K562 treated with DMSO at 1 percent for 24 hours (cell line): ENCODE measurements around the gene STKLD1. TPM values are rescaled to one million over a fixed set of nuclear protein-coding genes. Genes with fewer than 3 reads are reported as not detected.

Experiments used
- total RNA-seq: library from RNA; unstranded; fragments of 300-600 nt; gene quantifications from 2 replicates; pipeline ENCODE4 v1.2.3, GENCODE V29; 2022; ENCODE audit warnings: low read depth; ENCODE audit not compliant: insufficient read depth

Gene STKLD1
- 0.63 and 2.1 TPM in 2 replicates for total RNA-seq

DNA sequence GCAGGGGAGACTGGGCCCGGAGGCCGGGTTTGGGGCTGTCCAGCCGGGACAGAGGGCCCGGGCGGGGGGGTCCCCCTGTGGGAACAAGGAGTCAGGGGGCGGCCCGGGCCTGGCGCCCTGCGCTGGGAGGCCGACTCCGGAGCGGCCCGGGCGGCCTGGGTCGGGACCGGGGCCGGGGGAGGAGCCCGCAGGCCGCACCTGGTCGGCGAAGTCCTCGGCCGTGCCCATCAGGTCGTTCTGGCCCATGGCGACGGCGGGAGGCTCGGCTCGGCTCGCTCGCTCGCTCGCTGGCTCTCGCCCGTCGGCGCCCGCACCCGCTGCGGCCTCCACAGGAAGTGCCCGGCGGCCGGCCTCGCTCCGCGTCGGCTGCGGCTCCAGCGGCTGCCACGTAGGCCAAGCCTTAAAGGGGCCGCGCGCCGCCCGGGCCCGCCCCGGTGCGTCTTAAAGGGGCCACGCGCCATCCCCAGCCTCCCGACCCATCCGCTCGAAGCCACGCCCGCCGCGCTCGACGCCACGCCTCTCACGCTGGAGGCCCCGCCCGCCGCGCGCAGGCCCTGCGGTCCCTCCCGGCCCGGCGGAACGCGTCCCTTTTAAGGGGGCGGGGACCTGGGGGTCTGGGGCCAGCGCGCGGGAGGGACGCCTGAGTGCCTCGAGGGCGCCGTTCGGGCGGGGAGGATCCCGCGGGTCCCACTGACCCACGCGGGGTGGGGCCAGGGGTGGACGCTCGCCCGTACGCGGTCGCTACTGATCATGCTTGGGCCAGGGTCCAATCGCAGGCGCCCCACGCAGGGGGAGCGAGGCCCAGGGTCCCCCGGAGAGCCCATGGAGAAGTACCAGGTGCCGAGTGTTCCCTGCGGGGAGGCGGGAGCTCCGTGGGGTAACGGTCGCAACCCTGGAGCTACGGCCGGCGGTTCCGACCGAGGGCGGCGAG is at the start of gene STKLD1, which contains the start of gene SURF4:
Gene STKLD1, plus strand, starts transcription at position 643 of the 931 bp plus-strand sequence. Its CDS starts 108 bp downstream, at position 751.
Gene SURF4, minus strand, starts transcription at position 337 of the 931 bp plus-strand sequence. Its CDS starts 91 bp downstream, at position 246.

GRCh38 chr9:133335924-133336811 is 40.0 kb upstream of the STKLD1 start, which contains the start of gene SURF6:
SURF6 (minus strand) TSS chr9:133336188; CDS start chr9:133336132, 56 bp downstream.

GRCh38 chr9:133347985-133348717 is 28.0 kb upstream of the STKLD1 start, which contains the start of the genes MED22 and RPL7A:
MED22 (minus strand) TSS chr9:133348131; CDS start chr9:133346662, 1,469 bp downstream.
RPL7A (plus strand) TSS chr9:133348218; CDS start chr9:133348244, 26 bp downstream.

DNA sequence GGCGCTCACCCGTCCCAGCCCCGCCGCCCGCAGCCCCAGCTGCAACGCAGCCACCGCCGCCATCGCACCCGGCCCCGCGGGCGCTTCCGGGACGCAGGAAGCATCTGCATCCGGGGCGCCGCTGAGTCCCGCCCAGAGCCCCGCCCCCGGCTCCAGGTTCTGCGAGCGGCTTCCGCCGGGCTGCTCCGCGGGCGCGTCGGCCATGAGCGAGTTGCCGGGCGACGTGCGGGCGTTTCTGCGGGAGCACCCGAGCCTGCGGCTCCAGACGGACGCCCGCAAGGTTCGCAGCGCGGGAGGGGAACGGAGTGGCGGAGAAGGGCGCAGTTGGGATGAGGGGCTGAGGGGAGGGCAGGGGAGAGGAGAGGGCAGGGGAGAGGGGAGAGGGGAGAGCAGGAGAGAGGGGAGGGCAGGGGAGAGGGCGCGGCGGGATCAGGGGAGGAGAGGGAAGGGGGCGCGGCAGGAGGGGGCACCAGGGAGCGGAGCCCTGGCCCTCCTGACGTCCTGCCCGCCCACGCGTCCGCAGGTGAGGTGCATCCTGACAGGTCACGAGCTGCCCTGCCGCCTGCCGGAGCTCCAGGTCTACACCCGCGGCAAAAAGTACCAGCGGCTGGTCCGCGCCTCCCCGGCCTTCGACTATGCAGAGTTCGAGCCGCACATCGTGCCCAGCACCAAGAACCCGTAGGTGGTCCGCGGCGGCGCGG is 19.6 kb upstream of the STKLD1 start, which contains the start of the genes SURF1 and SURF2:
Gene SURF1, minus strand, starts transcription at position 97 of the 701 bp plus-strand sequence. Its CDS starts 34 bp downstream, at position 63.
Gene SURF2, plus strand, starts transcription at position 160 of the 701 bp plus-strand sequence. Its CDS starts 43 bp downstream, at position 203.

DNA sequence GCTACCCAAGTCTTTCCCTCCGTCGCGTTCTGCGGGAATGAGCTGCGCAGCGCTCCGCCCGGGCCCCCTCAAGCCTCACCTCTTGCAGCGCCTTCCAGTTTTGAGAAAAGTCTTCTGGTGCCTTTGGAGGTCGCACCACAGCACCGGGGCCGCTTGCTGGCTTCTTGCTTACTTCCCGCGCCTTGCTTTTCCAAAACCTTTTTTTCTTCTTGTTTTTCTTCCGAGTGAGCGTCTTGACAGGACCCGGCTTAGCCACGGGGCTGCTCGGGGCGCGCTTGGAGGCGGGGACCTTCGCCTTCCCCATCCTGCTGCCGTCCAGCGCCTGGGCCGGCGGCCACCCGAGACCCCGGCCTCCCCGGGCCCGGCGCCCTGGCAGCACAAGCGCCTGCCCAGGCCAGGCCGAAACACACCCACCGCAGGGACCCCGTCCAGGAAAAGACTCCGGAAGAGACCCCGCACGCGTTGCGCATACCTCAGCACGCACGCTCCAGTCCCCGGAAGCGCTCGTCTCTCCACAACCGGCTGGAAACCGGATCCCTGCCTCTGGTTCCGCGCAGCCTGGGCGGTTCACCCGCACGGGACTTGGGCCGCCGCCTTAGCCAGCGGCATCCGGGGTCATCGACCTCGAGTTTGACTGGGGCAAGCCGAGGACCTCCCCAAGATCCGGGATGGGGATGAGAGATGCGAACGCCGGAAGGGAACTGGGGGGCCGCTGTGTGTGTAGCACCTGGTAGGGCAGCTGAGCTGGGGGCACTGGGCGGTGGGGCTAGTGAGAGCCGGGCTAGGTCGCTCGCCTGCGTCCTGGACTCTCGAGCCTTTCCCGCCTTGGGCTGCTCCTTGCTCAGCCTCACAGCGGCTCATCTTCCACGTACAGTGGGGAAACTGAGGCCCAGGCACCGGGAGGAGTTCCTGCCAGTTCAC is 41.6 kb downstream of the STKLD1 start, which contains the start of gene REXO4:
Gene REXO4, minus strand, starts transcription at position 470 of the 921 bp plus-strand sequence. Its CDS starts 166 bp downstream, at position 304.

DNA sequence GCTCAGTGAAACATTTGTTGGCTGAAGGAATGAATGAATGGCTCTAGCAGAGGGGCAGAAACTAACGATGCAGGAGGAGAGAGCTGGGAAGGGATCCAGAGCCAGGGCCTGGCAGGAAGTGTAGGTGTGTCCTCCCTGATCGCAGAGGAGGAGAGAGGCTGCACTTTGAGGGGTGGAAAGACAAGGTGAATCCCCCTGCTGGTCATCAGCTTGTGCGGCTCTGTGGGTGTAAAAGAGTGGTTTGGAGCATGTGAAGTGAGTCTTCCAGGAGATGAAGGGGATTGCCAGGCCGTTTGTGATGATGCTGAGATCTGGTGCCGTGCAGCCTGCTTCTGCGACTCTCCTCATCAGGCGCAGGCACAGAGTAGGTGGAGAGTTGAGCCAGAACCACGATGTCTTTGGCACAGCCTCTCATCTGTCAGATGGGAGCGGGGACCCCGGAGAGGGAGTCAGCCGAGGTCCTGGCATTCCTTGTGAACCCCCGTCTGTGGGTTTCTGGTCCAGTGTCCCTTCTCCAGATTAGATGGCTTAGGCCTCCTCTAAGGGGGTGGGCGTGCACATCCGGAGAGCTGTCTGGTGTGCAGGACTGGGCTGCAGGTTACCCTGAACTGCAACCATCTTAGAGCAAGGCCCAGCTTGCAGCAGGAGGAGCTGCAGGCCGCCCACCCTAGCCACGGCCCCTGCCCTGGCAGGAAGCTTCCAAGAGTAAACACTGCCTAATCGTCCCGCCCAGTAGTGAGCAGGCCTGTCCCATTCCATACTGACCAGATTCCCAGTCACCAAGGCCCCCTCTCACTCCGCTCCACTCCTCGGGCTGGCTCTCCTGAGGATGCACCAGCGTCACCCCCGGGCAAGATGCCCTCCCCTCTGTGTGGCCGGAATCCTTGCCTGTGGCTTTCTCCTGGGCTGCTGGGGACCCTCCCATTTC is 45.7 kb downstream of the STKLD1 start, which contains the start of gene ADAMTS13:
Gene ADAMTS13, plus strand, starts transcription at position 753 of the 928 bp plus-strand sequence. Its CDS starts 77 bp downstream, at position 830.

Other genes with a start within 250 kb of the STKLD1 start
- 20.6 and 20.7 TPM in 2 replicates for gene GBGT1, start 212.5 kb upstream of the STKLD1 start, total RNA-seq
- gene OBP2B, start 167.1 kb upstream of the STKLD1 start, total RNA-seq: not detected in 2 replicates
- gene ABO, start 101.2 kb upstream of the STKLD1 start, total RNA-seq: 6.8 and 14.1 TPM in 2 replicates
- 23.6 and 25.8 TPM in 2 replicates for gene SURF6, start 40.2 kb upstream of the STKLD1 start, total RNA-seq
- gene MED22, start 28.2 kb upstream of the STKLD1 start, total RNA-seq: 31.3 and 35.9 TPM in 2 replicates
- 5,124 and 5,344 TPM in 2 replicates for gene RPL7A, start 28.1 kb upstream of the STKLD1 start, total RNA-seq
- 54.6 and 55.3 TPM in 2 replicates for gene SURF1, start 19.9 kb upstream of the STKLD1 start, total RNA-seq
- 55.8 and 60.9 TPM in 2 replicates for gene SURF2, start 19.8 kb upstream of the STKLD1 start, total RNA-seq
- 174 and 178 TPM in 2 replicates for gene SURF4, start 306 bp upstream of the STKLD1 start, total RNA-seq
- 28.6 and 30.7 TPM in 2 replicates for gene REXO4, start 41.6 kb downstream of the STKLD1 start, total RNA-seq
- 0.79 and 1.3 TPM in 2 replicates for gene ADAMTS13, start 46.0 kb downstream of the STKLD1 start, total RNA-seq
- gene CACFD1, start 83.6 kb downstream of the STKLD1 start, total RNA-seq: 16.9 and 18.2 TPM in 2 replicates
- 11.6 and 11.7 TPM in 2 replicates for gene SLC2A6, start 102.7 kb downstream of the STKLD1 start, total RNA-seq
- not detected in 2 replicates for gene MYMK, start 148.6 kb downstream of the STKLD1 start, total RNA-seq
- gene ADAMTSL2, start 158.3 kb downstream of the STKLD1 start, total RNA-seq: not detected in 2 replicates
- not detected in 2 replicates for gene FAM163B, start 233.0 kb downstream of the STKLD1 start, total RNA-seq